ENCODE data around the gene AMD1. TPM values are rescaled to one million over a fixed set of nuclear protein-coding genes. Genes with fewer than 3 reads are reported as not detected.

The AMD1 gene
- total and polyA plus RNA-seq, 9 of the 15 experiments (the other 6 are each of a cell fraction or from before 2014, with no cell fraction given) = 60.0 to 151 (median 85.6) TPM

DNA sequence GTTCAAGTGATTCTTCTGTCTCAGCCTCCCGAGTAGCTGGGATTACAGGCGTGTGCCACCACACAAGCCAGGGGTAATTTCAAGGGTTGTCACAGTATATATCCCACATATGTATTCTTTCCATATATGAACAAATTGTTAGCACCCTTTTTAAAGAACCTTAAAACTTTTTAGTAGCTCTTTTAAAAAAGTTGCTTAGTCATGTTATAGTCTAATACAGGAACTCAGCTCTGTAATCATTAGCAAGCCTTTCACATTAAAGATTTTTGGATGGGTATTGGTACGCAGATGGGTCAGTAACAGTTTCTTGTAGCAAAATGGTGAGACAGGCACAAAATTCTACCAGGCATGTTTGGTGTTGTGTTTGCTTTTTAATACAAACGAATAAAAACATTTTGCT lies 10.9 kb downstream of the AMD1 start:
- TF ChIP-seq MAFK (IDR thresholded peaks at IDR 0.05; ENCODE audit: low read length) (peak; percentile 61; the same call in 1 of the 2 replicates), MAFG (tag; conservative IDR thresholded peaks at IDR 0.05) (peak; percentile 83), NFE2 (IDR thresholded peaks at IDR 0.05; ENCODE audit: low read depth) (peak; percentile 56), C11orf30 (IDR thresholded peaks at IDR 0.05; ENCODE audit: low read depth) (peak; percentile 77), BACH1 (tag; IDR thresholded peaks at IDR 0.05) (peak; percentile 48; the same call in 1 of the 2 replicates), PML (IDR thresholded peaks at IDR 0.05; ENCODE audit: low read length) (no peak), ZNF316 (IDR thresholded peaks at IDR 0.05) (peak; percentile 81), E2F3 (CRISPR knock-in tag; IDR thresholded peaks at IDR 0.05) (no peak), MAFF (IDR thresholded peaks at IDR 0.05; ENCODE audit: low read length) (peak; percentile 44; the same call in 1 of the 2 replicates), NFE2L1 (tag; IDR thresholded peaks at IDR 0.05; ENCODE audit: borderline replicate concordance, low read depth) (peak; percentile 52)
- in situ Hi-C loops (cut with MboI) (loop anchor here (10.0 kb wide), 1 partner anchor 201 kb away; no protein-coding TSS in a partner anchor), intact Hi-C loops (cut with micrococcal nuclease) (no loop called here)
- peaks cover 12 to 15% of the 10 kb centered on the region in 2 experiments; a peak in 3 of 5 replicates for H3K4me1 ChIP-seq (replicated peaks in 1 of 2; ENCODE audit: control insufficient read depth in 2 of 2, insufficient read depth in 2 of 2, low read length in 2 of 2)
- ATAC-seq (no peak), DNase-seq (ENCODE audit: extremely low read depth in 1 of 4, low spot score in 3 of 4) (no peak), FAIRE-seq (no peak)
- H3K9me1 ChIP-seq (ENCODE audit: control insufficient read depth, insufficient read depth, low read length) = no peaks in the 10 kb centered on the region
- POLR2A ChIA-PET = interaction anchor here (0.6 to 4.6 kb wide), 5 partner anchors 9 to 316 kb away, joined by 3 to 96 read pairs (median 3); partner anchors contain the start of gene AMD1
- H3K4me3 ChIP-seq = no peak overlapping the region
- no peaks in the 10 kb centered on the region for H3K27me3 ChIP-seq (ENCODE audit: control insufficient read depth in 2 of 2, insufficient read depth in 2 of 2, low read length in 2 of 2)
- no peak overlapping the region for H2AFZ ChIP-seq (ENCODE audit: low read depth, low read length)
- H3K36me3 ChIP-seq (ENCODE audit: control insufficient read depth, insufficient read depth, low read length) = peaks cover 70% of the 10 kb centered on the region
- CTCF ChIA-PET (ENCODE audit: low intra/inter-chr PET ratio) = no interaction called here
- H3K9ac ChIP-seq (ENCODE audit: insufficient read depth in 1 of 2, low read depth in 2 of 2, low read length in 2 of 2) = no peak overlapping the region; a peak in 1 of 4 replicates
- peaks cover 26% of the 10 kb centered on the region for H4K20me1 ChIP-seq (replicated peaks; ENCODE audit: control insufficient read depth, insufficient read depth, low read length)
- H3K4me2 ChIP-seq (ENCODE audit: insufficient read depth, low read length) = no peak overlapping the region
- 86% methylated on average over 4 of the region's 4 CpGs for WGBS (ENCODE audit: insufficient coverage, low coverage, missing lambda C conversion rate)
- H3K27ac ChIP-seq (ENCODE audit: extremely low read depth, low read depth, low read length) = no peak overlapping the region; the same call in 2 of the 3 replicates
- no peaks in the 10 kb centered on the region for H3K9me3 ChIP-seq (replicated peaks; ENCODE audit: control insufficient read depth, insufficient read depth, low read depth, low read length)
- BruUV-seq (replicated peaks) = no TSS peak
- peaks cover 99% of the 10 kb centered on the region for H3K79me2 ChIP-seq (ENCODE audit: control insufficient read depth, insufficient read depth, low read length)
